22Rv1 (cell line): ENCODE measurements around the gene DLG1.
A peak's percentile ranks its signal among the peaks of the same experiment; 100 is the strongest.

ENCODE experiments used
- H3K27ac ChIP-seq: fragments of 450-650 bp; 2 replicates; pipeline ENCODE4 v1.5.1; 2017
- CTCF ChIP-seq: fragments of 450-650 bp; IDR thresholded peaks from 2 replicates; pipeline ENCODE4 v1.5.1; 2017; ENCODE audit warnings: mild to moderate bottlenecking
- ZFX ChIP-seq: fragments of 450-650 bp; IDR thresholded peaks from 2 replicates; pipeline ENCODE4 v1.6.1; 2017; ENCODE audit warnings: antibody characterized with exemption, borderline replicate concordance

DLG1 gene

GRCh38 chr3:197236362-197236761 lies 62.0 kb downstream of the DLG1 start:
- H3K27ac ChIP-seq: no peak overlapping the region
- TF ChIP-seq ZFX (no peak), CTCF (no peak)

- peak overlapping the region; percentile 53 for H3K27ac ChIP-seq
- TF ChIP-seq CTCF (no peak), ZFX (no peak)
These were observed 63.2 kb downstream of the DLG1 start for GRCh38 chr3:197234947-197235914.

GRCh38 chr3:197231321-197231720 lies 67.1 kb downstream of the DLG1 start:
- H3K27ac ChIP-seq: no peak overlapping the region
- TF ChIP-seq ZFX: no peak

GRCh38 chr3:197229836-197230235 lies 68.6 kb downstream of the DLG1 start:
- no peak for TF ChIP-seq ZFX
- no peak for TF ChIP-seq CTCF
- peak overlapping the region; percentile 28; the same call in 1 of the 2 replicates for H3K27ac ChIP-seq

- TF ChIP-seq ZFX: no peak
- no peak for TF ChIP-seq CTCF
- peak overlapping the region; percentile 28; the same call in 1 of the 2 replicates for H3K27ac ChIP-seq
These were observed 69.2 kb downstream of the DLG1 start for GRCh38 chr3:197229178-197229577.

- no peak overlapping the region for H3K27ac ChIP-seq
- no peak for TF ChIP-seq CTCF
- TF ChIP-seq ZFX: no peak
These were observed 70.4 kb downstream of the DLG1 start for GRCh38 chr3:197227780-197228574.

- TF ChIP-seq CTCF: no peak
- no peak for TF ChIP-seq ZFX
- no peak overlapping the region for H3K27ac ChIP-seq
These were observed 72.2 kb downstream of the DLG1 start for GRCh38 chr3:197226179-197226578.
